Upper lobe of left lung (tissue), 6 donors: ENCODE measurements around the gene CALN1. TPM values are rescaled to one million over a fixed set of nuclear protein-coding genes. Genes with fewer than 3 reads are reported as not detected.

Source experiments
- ATAC-seq, 2 donors: fragments of 200-7000 bp; cut with Tn5 transposase; one replicate each; pipeline ENCODE4 v1.9.1; 2022; ENCODE audit warnings: mild to moderate bottlenecking in 2 of 2, moderate library complexity in 2 of 2; ENCODE audit not compliant: low FRiP score in 2 of 2
- DNase-seq, 2 donors: peaks; one replicate each; pipeline ENCODE4 v3.0.0-alpha.2; 2019 to 2020
- H3K27ac ChIP-seq, 4 donors: fragments of 200-600 bp; sonication (generic); one replicate each; pipeline ENCODE4 v1.5.1; 2016 to 2019
- H3K27me3 ChIP-seq, 4 donors: fragments of 200-600 bp; sonication (generic); one replicate each; pipeline ENCODE4 v1.5.1; 2017 to 2019
- H3K36me3 ChIP-seq, 4 donors: fragments of 200-600 bp; sonication (generic); one replicate each; pipeline ENCODE4 v1.5.1; 2016 to 2019
- H3K4me1 ChIP-seq, 4 donors: fragments of 200-600 bp; sonication (generic); one replicate each; pipeline ENCODE4 v1.5.1; 2018 to 2019
- H3K4me3 ChIP-seq, 4 donors: fragments of 200-600 bp; sonication (generic); one replicate each; pipeline ENCODE4 v1.5.1; 2017 to 2019; ENCODE audit warnings: mild to moderate bottlenecking in 2 of 4, moderate library complexity in 1 of 4
- H3K9me3 ChIP-seq, 4 donors: fragments of 200-600 bp; sonication (generic); one replicate each; pipeline ENCODE4 v1.5.1; 2018 to 2019
- CTCF ChIP-seq, 6 experiments: fragments of 450-650 bp in 4 of 6; fragments of 200-600 bp in 2 of 6; sonication (generic) in 2 of 6; IDR thresholded peaks; one replicate each; pipeline ENCODE4 v1.5.1; 2016 to 2019; ENCODE audit warnings: antibody characterized with exemption in 6 of 6
- EP300 ChIP-seq, 4 donors: sonication (generic); formaldehyde crosslinking; IDR thresholded peaks; one replicate each; pipeline ENCODE4 v1.5.1; 2017; ENCODE audit warnings: antibody characterized with exemption in 4 of 4, control low read depth in 2 of 4
- POLR2A ChIP-seq, 4 donors: fragments of 450-650 bp; IDR thresholded peaks; one replicate each; pipeline ENCODE4 v1.5.1; 2016 to 2017; ENCODE audit warnings: antibody characterized with exemption in 4 of 4, mild to moderate bottlenecking in 2 of 4
- POLR2AphosphoS5 ChIP-seq, 2 donors: sonication (generic); formaldehyde crosslinking; IDR thresholded peaks; one replicate each; pipeline ENCODE4 v1.5.1; 2017; ENCODE audit warnings: antibody characterized with exemption in 2 of 2
- WGBS, 2 donors: methylation state at CpG; one replicate each; pipeline ENCODE4 v1.1.5; 2017 to 2018; 5-methylcytosine and 5-hydroxymethylcytosine counted together
- total RNA-seq, 6 donors: library from RNA; depleted of rRNA in 4 of 6; stranded (reverse); fragments of >200 nt in 4 of 6; gene quantifications; one replicate each; pipeline versions ENCODE4 v1.1.0 to v1.2.1, GENCODE V29; 2016 to 2021
- donor health status: DM: no; HTN: no; CAD: no; lungs with moderate emphysema.
- donor health status: DM: no; HTN: yes; CAD: no; lungs with severe emphysema.

The CALN1 gene
- total RNA-seq, 6 donors from 2014 or later, result 0.24 to 0.46 TPM; not detected in 4

- Histone ChIP-seq H3K36me3 (no peaks in the 10 kb centered on the region), H3K9me3 (no peaks in the 10 kb centered on the region), H3K4me3 (no peak overlapping the region), H3K27ac (no peak overlapping the region), H3K27me3 (no peaks in the 10 kb centered on the region), H3K4me1 (no peaks in the 10 kb centered on the region)
- no peak for TF ChIP-seq POLR2A (IDR thresholded peaks at IDR 0.05)
- TF ChIP-seq CTCF (IDR thresholded peaks at IDR 0.05), result no peak
- TF ChIP-seq POLR2AphosphoS5 (IDR thresholded peaks at IDR 0.05), result no peak
- no peak for TF ChIP-seq EP300 (IDR thresholded peaks at IDR 0.05)
- DNase-seq, result no peak
- no peak for ATAC-seq
- WGBS, 2 donors, result 60 to 65% methylated on average over 6 of the region's 6 CpGs
Observed at GRCh38 chr7:71865172-71865571, 547.0 kb downstream of the CALN1 start.

- Histone ChIP-seq H3K9me3 (no peaks in the 10 kb centered on the region), H3K27ac (no peak overlapping the region), H3K4me1 (no peaks in the 10 kb centered on the region), H3K4me3 (no peak overlapping the region), H3K27me3 (no peaks in the 10 kb centered on the region), H3K36me3 (no peaks in the 10 kb centered on the region)
- WGBS, 2 donors, result 89 to 90% methylated on average over 4 of the region's 4 CpGs
- ATAC-seq (no peak), DNase-seq (no peak)
- TF ChIP-seq EP300 (IDR thresholded peaks at IDR 0.05), result no peak
- TF ChIP-seq CTCF (IDR thresholded peaks at IDR 0.05), result no peak
- TF ChIP-seq POLR2AphosphoS5 (IDR thresholded peaks at IDR 0.05), result no peak
- TF ChIP-seq POLR2A (IDR thresholded peaks at IDR 0.05), result no peak
Observed at GRCh38 chr7:71864130-71864529, 548.0 kb downstream of the CALN1 start.

GRCh38 chr7:71860572-71860971, 551.6 kb downstream of the CALN1 start:
- H3K36me3 ChIP-seq, result no peaks in the 10 kb centered on the region
- H3K9me3 ChIP-seq, result no peaks in the 10 kb centered on the region
- no peak overlapping the region for H3K4me3 ChIP-seq
- H3K27me3 ChIP-seq, result no peaks in the 10 kb centered on the region
- TF ChIP-seq POLR2AphosphoS5 (IDR thresholded peaks at IDR 0.05), result no peak
- TF ChIP-seq EP300 (IDR thresholded peaks at IDR 0.05), result no peak
- TF ChIP-seq POLR2A (IDR thresholded peaks at IDR 0.05), result no peak
- TF ChIP-seq CTCF (IDR thresholded peaks at IDR 0.05), result no peak
- no peak for ATAC-seq
- DNase-seq, result no peak
- H3K27ac ChIP-seq, result no peak overlapping the region
- no peaks in the 10 kb centered on the region for H3K4me1 ChIP-seq
- WGBS, 2 donors, result 66 to 69% methylated on average over 4 of the region's 4 CpGs

GRCh38 chr7:71857338-71857737, 554.8 kb downstream of the CALN1 start:
- DNase-seq, result no peak
- Histone ChIP-seq H3K9me3 (no peaks in the 10 kb centered on the region), H3K4me1 (no peaks in the 10 kb centered on the region), H3K27me3 (no peaks in the 10 kb centered on the region), H3K36me3 (no peaks in the 10 kb centered on the region), H3K4me3 (no peak overlapping the region), H3K27ac (no peak overlapping the region)
- no peak for ATAC-seq
- WGBS, 2 donors, result 79 to 82% methylated on average over 6 of the region's 6 CpGs
- TF ChIP-seq CTCF (IDR thresholded peaks at IDR 0.05) (no peak), POLR2AphosphoS5 (IDR thresholded peaks at IDR 0.05) (no peak), POLR2A (IDR thresholded peaks at IDR 0.05) (no peak), EP300 (IDR thresholded peaks at IDR 0.05) (no peak)

- H3K4me3 ChIP-seq, result no peak overlapping the region
- ATAC-seq (no peak), DNase-seq (no peak)
- no peaks in the 10 kb centered on the region for H3K27me3 ChIP-seq
- 67 to 79% methylated on average over 12 of the region's 12 CpGs for whole genome bisulfite sequencing, 2 donors
- H3K36me3 ChIP-seq, result no peaks in the 10 kb centered on the region
- H3K4me1 ChIP-seq, result no peaks in the 10 kb centered on the region
- TF ChIP-seq CTCF (IDR thresholded peaks at IDR 0.05) (no peak), POLR2AphosphoS5 (IDR thresholded peaks at IDR 0.05) (no peak), EP300 (IDR thresholded peaks at IDR 0.05) (no peak), POLR2A (IDR thresholded peaks at IDR 0.05) (no peak)
- H3K27ac ChIP-seq, result no peak overlapping the region
- no peaks in the 10 kb centered on the region for H3K9me3 ChIP-seq
Observed at GRCh38 chr7:71854546-71855397, 557.4 kb downstream of the CALN1 start.
